Astrocyte of the cerebellum (primary cell): ENCODE measurements around the gene EPB41L1.

Experiments
- DNase-seq: peaks from one replicate; pipeline ENCODE4 v3.0.0-alpha.2; 2011; ENCODE audit warnings: low read depth
- H3K4me3 ChIP-seq: 2 replicates; pipeline ENCODE4 v1.5.1; 2011; ENCODE audit warnings: mild to moderate bottlenecking, low read depth, low read length, moderate library complexity
- CTCF ChIP-seq: IDR thresholded peaks from 2 replicates; pipeline ENCODE4 v1.5.1; 2012; ENCODE audit warnings: low read length, low read depth, moderate library complexity, mild to moderate bottlenecking; ENCODE audit errors: missing control alignments
- in situ Hi-C: cut with HindIII; loops from 2 replicates; pipeline ENCODE4 v1.10.0; 2017; ENCODE audit warnings: low sequenced_read_pairs

The EPB41L1 gene

GRCh38 chr20:36155991-36156390, 1.5 kb downstream of the EPB41L1 start:
- no peak overlapping the region for H3K4me3 ChIP-seq
- in situ Hi-C loops: no loop called here
- TF ChIP-seq CTCF: no peak
- no peak for DNase-seq

- in situ Hi-C loops: no loop called here
- TF ChIP-seq CTCF: no peak
- no peak overlapping the region for H3K4me3 ChIP-seq
- DNase-seq: no peak
These were observed 3.1 kb downstream of the EPB41L1 start for GRCh38 chr20:36157610-36158009.

- no peak overlapping the region for H3K4me3 ChIP-seq
- no peak for TF ChIP-seq CTCF
These were observed 3.7 kb downstream of the EPB41L1 start for GRCh38 chr20:36158160-36158741.

GRCh38 chr20:36159833-36160232, 5.3 kb downstream of the EPB41L1 start:
- in situ Hi-C loops: no loop called here
- TF ChIP-seq CTCF: no peak
- DNase-seq: no peak
- H3K4me3 ChIP-seq: no peak overlapping the region

More at GRCh38 chr20:36158160-36158741, 3.7 kb downstream of the EPB41L1 start:
- in situ Hi-C loops: no loop called here
- no peak for DNase-seq

GRCh38 chr20:36162272-36162966, 7.9 kb downstream of the EPB41L1 start:
- in situ Hi-C loops: no loop called here
- no peak for DNase-seq
- no peak overlapping the region for H3K4me3 ChIP-seq
- no peak for TF ChIP-seq CTCF

GRCh38 chr20:36167902-36168503, 13.5 kb downstream of the EPB41L1 start:
- in situ Hi-C loops: no loop called here
- DNase-seq: no peak
- no peak for TF ChIP-seq CTCF
- H3K4me3 ChIP-seq: no peak overlapping the region
